Loucy (cell line): ENCODE measurements around the gene DHRS13.
"Not testable (repeated sequence)": the region's sequence is repeated elsewhere in the genome, so short reads cannot be mapped to it uniquely, and the experiment has no call there.

Source experiments
- H2AFZ ChIP-seq: fragments of 200-600 bp; sonication (generic); 2 replicates; pipeline ENCODE4 v1.6.0; 2016; ENCODE audit warnings: antibody characterized with exemption, mild to moderate bottlenecking, low read length, moderate library complexity
- H3F3A ChIP-seq: fragments of 200-600 bp; 2 replicates; pipeline ENCODE4 v1.6.0; 2016; ENCODE audit warnings: antibody characterized with exemption, low read depth, mild to moderate bottlenecking
- H3K27me3 ChIP-seq: fragments of 200-600 bp; sonication (generic); 2 replicates; pipeline ENCODE4 v1.6.1; 2014; ENCODE audit warnings: low read length, mild to moderate bottlenecking; ENCODE audit not compliant: insufficient read depth, poor library complexity, severe bottlenecking
- H3K36me3 ChIP-seq: fragments of 200-600 bp; sonication (generic); 2 replicates; pipeline ENCODE4 v1.6.1; 2016; ENCODE audit warnings: low read length; ENCODE audit not compliant: insufficient read depth
- H3K4me1 ChIP-seq: fragments of 200-600 bp; sonication (generic); 2 replicates; pipeline ENCODE4 v1.5.1; 2014; ENCODE audit warnings: low read length, mild to moderate bottlenecking; ENCODE audit not compliant: insufficient read depth, poor library complexity, severe bottlenecking
- H3K4me2 ChIP-seq: fragments of 200-600 bp; sonication (generic); 2 replicates; pipeline ENCODE4 v1.6.0; 2014; ENCODE audit warnings: antibody characterized with exemption, low read length, low read depth, mild to moderate bottlenecking; ENCODE audit not compliant: poor library complexity, severe bottlenecking
- H3K4me3 ChIP-seq: fragments of 200-600 bp; sonication (generic); 2 replicates; pipeline ENCODE4 v1.5.1; 2014; ENCODE audit warnings: low read length, mild to moderate bottlenecking, mixed read lengths; ENCODE audit not compliant: poor library complexity, severe bottlenecking
- H3K79me2 ChIP-seq: fragments of 200-600 bp; sonication (generic); 2 replicates; pipeline ENCODE4 v1.6.1; 2014; ENCODE audit warnings: low read length; ENCODE audit not compliant: insufficient read depth
- H3K9ac ChIP-seq: fragments of 200-600 bp; sonication (generic); 2 replicates; pipeline ENCODE4 v1.6.0; 2014; ENCODE audit warnings: mild to moderate bottlenecking, low read depth, low read length, moderate library complexity; ENCODE audit not compliant: poor library complexity, severe bottlenecking
- H3K9me2 ChIP-seq: fragments of 200-600 bp; sonication (generic); replicated peaks from 2 replicates; pipeline ENCODE4 v1.6.1; 2016; ENCODE audit warnings: low read depth, low read length, mixed read lengths
- H3K9me3 ChIP-seq: fragments of 200-600 bp; sonication (generic); 2 replicates; pipeline ENCODE4 v1.6.1; 2014; ENCODE audit warnings: mild to moderate bottlenecking, antibody characterized with exemption, low read length, low read depth; ENCODE audit not compliant: insufficient read depth
- H4K20me1 ChIP-seq: fragments of 200-600 bp; sonication (generic); 2 replicates; pipeline ENCODE4 v1.6.0; 2014; ENCODE audit warnings: antibody characterized with exemption, low read length, mild to moderate bottlenecking; ENCODE audit not compliant: insufficient read depth, poor library complexity, severe bottlenecking
- CTCF ChIP-seq: fragments of 200-600 bp; sonication (generic); conservative IDR thresholded peaks from 2 replicates; pipeline ENCODE4 v1.5.1; 2014; ENCODE audit warnings: mild to moderate bottlenecking, antibody characterized with exemption, low read length
- EZH2phosphoT487 ChIP-seq: fragments of 200-600 bp; IDR thresholded peaks from 2 replicates; pipeline ENCODE4 v1.6.1; 2018; ENCODE audit warnings: antibody characterized with exemption, mild to moderate bottlenecking, moderate library complexity, borderline replicate concordance

The DHRS13 gene

GRCh38 chr17:28935744-28936460 lies 33.0 kb upstream of the DHRS13 start:
- Histone ChIP-seq H4K20me1 (peaks cover 78% of the 10 kb centered on the region), H3K9ac (no peak overlapping the region), H3K4me1 (peaks cover 14% of the 10 kb centered on the region), H3K9me2 (no peaks in the 10 kb centered on the region), H3K27me3 (no peaks in the 10 kb centered on the region), H2AFZ (no peak overlapping the region), H3K4me3 (no peak overlapping the region), H3K4me2 (no peak overlapping the region), H3K79me2 (peaks cover 96% of the 10 kb centered on the region), H3F3A (no peaks in the 10 kb centered on the region), H3K36me3 (peaks cover 42% of the 10 kb centered on the region; the same call in 1 of the 2 replicates), H3K9me3 (no peaks in the 10 kb centered on the region)
- no peak for TF ChIP-seq CTCF
- no peak for TF ChIP-seq EZH2phosphoT487

DNA sequence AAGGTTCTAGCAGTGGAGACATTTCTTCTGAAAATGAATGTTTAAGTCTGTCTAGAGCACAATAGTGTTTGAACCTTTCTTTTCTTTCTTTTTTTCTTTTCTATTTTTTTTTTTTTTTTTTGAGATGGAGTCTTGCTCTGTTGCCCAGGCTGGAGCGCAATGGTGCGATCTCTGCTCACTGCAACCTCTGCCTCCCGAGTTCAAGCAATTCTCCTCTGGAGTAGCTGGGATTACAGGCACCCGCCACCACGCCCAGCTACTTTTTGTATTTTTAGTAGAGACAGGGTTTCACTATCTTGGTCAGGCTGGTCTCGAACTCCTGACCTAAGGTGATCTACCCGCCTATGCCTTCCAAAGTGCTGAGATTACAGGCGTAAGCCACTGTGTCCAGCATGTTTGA lies 31.6 kb upstream of the DHRS13 start:
- H3K9me3 ChIP-seq, H3K4me1 ChIP-seq, H3K4me3 ChIP-seq, H3F3A ChIP-seq, H3K9ac ChIP-seq, H3K9me2 ChIP-seq, H3K27me3 ChIP-seq, H2AFZ ChIP-seq, H3K4me2 ChIP-seq: not testable (repeated sequence)
- H3K79me2 ChIP-seq: peaks cover 96% of the 10 kb centered on the region
- H3K36me3 ChIP-seq: peaks cover 33% of the 10 kb centered on the region; the same call in 1 of the 2 replicates
- peaks cover 76% of the 10 kb centered on the region for H4K20me1 ChIP-seq

DNA sequence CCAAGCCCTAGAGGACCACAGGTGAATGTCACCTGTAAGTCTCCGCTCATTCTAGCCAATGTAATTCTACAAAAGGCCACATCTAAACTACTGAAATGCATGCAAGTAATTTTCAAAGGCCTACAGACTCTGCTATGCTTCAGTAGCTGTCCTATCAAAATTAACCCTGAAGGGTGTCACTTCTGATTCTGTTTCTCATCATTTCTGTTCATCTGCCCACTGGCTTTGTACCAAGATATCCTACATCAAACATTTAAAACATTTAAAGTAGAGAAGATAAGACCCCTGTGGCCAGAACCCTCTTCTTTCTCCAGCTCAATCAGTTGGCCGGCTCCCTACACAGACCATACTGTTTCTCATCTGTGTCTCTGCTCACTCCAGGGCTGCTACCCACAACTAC lies 26.9 kb upstream of the DHRS13 start:
- H3K27me3 ChIP-seq: no peaks in the 10 kb centered on the region
- no peak overlapping the region for H3K4me3 ChIP-seq
- peaks cover 27% of the 10 kb centered on the region for H3K4me1 ChIP-seq
- H3K9me2 ChIP-seq: no peaks in the 10 kb centered on the region
- H3K4me2 ChIP-seq: no peak overlapping the region
- H2AFZ ChIP-seq: no peak overlapping the region
- H3K79me2 ChIP-seq: peaks cover 92% of the 10 kb centered on the region
- H4K20me1 ChIP-seq: peaks cover 71% of the 10 kb centered on the region
- no peak overlapping the region for H3K9ac ChIP-seq
- H3K36me3 ChIP-seq: peaks cover 31% of the 10 kb centered on the region; the same call in 1 of the 2 replicates
- TF ChIP-seq CTCF: no peak
- TF ChIP-seq EZH2phosphoT487: no peak
- H3K9me3 ChIP-seq: no peaks in the 10 kb centered on the region
- H3F3A ChIP-seq: no peaks in the 10 kb centered on the region

GRCh38 chr17:28928061-28928460 lies 25.2 kb upstream of the DHRS13 start:
- H3K4me3 ChIP-seq: no peak overlapping the region
- no peaks in the 10 kb centered on the region for H3K9me3 ChIP-seq
- peaks cover 27% of the 10 kb centered on the region for H3K4me1 ChIP-seq
- H2AFZ ChIP-seq: no peak overlapping the region
- no peaks in the 10 kb centered on the region for H3K9me2 ChIP-seq
- H3F3A ChIP-seq: no peaks in the 10 kb centered on the region
- H3K9ac ChIP-seq: no peak overlapping the region
- H3K27me3 ChIP-seq: no peaks in the 10 kb centered on the region
- H4K20me1 ChIP-seq: peaks cover 63% of the 10 kb centered on the region
- H3K79me2 ChIP-seq: peaks cover 89% of the 10 kb centered on the region
- no peak overlapping the region for H3K4me2 ChIP-seq
- peaks cover 41% of the 10 kb centered on the region; the same call in 1 of the 2 replicates for H3K36me3 ChIP-seq
- TF ChIP-seq CTCF: no peak
- no peak for TF ChIP-seq EZH2phosphoT487
